Retinal pigment epithelial cell (primary cell): ENCODE measurements around the gene MTHFD1L.

Experiments
- DNase-seq: peaks from one replicate; pipeline ENCODE4 v3.0.0-alpha.2; 2010; ENCODE audit warnings: low read depth
- H3K4me3 ChIP-seq: 2 replicates; pipeline ENCODE4 v1.5.1; 2011; ENCODE audit warnings: mild to moderate bottlenecking, low read length, control low read depth, moderate library complexity
- TF ChIP-seq, protein P1 (sequence below): conservative IDR thresholded peaks from 2 replicates; pipeline ENCODE4 v1.5.1; 2011; ENCODE audit warnings: low read depth, low read length, control low read depth, inconsistent platforms

Gene MTHFD1L

DNA sequence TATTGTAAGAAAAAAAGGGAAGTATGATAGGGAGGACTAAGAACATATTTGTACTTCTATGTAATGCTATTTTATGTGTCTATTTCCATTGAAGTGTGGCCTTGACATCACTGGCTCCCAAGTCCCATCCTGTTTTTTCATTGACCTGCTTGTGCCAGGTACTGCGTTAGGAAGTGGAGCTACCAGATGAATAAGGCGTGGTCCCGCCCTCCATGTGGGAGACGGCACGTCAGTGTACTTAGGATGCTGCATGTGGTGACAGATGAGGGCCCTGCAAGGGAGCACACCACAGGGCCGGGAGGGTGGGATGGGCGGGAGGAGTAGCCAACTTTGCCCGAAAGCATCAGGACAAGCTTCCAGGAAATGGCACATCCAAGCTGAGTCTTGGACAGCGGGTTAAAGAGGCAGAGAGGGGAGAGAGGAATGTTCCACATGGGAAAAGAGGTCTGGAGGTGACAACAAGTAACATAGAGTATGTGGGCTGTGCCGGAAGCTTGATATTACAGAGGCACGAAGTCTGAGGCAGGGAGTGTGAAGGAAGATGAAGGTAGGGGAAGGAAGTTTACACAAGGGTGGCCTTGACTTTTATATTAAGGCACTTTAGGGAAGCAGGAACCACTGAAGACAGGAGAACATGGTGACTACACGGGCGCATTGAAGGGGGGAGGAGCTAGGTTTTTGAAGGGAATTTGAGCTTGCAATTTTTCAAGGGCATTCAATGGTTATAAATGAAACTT is 140.6 kb downstream of the MTHFD1L start:
- no peak for DNase-seq

DNA sequence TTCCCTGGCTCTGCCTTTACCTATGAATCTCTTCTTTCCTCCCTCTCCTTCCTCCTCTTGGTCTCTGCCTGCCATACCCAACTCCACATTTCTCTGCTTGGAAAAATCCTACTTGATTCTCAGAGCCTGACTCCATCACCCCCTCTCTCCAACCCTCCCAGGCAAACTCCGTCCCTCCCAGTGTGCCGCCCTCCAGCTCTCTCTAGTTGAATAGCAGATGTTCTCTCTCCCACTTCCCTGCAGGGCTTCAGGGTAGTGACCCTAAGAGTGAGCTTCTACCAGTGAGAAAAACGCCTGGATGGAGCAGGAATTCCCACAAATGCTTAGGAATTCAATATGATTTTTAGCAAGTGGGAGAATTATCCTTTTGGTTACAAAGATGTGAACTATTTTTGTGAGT is 141.6 kb downstream of the MTHFD1L start:
- H3K4me3 ChIP-seq: no peak overlapping the region
- DNase-seq: no peak
- TF ChIP-seq, protein P1, sequence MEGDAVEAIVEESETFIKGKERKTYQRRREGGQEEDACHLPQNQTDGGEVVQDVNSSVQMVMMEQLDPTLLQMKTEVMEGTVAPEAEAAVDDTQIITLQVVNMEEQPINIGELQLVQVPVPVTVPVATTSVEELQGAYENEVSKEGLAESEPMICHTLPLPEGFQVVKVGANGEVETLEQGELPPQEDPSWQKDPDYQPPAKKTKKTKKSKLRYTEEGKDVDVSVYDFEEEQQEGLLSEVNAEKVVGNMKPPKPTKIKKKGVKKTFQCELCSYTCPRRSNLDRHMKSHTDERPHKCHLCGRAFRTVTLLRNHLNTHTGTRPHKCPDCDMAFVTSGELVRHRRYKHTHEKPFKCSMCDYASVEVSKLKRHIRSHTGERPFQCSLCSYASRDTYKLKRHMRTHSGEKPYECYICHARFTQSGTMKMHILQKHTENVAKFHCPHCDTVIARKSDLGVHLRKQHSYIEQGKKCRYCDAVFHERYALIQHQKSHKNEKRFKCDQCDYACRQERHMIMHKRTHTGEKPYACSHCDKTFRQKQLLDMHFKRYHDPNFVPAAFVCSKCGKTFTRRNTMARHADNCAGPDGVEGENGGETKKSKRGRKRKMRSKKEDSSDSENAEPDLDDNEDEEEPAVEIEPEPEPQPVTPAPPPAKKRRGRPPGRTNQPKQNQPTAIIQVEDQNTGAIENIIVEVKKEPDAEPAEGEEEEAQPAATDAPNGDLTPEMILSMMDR: no peak

More for the DNA sequence above, 140.6 kb downstream of the MTHFD1L start:
- TF ChIP-seq, protein P1: no peak
- no peak overlapping the region for H3K4me3 ChIP-seq

DNA sequence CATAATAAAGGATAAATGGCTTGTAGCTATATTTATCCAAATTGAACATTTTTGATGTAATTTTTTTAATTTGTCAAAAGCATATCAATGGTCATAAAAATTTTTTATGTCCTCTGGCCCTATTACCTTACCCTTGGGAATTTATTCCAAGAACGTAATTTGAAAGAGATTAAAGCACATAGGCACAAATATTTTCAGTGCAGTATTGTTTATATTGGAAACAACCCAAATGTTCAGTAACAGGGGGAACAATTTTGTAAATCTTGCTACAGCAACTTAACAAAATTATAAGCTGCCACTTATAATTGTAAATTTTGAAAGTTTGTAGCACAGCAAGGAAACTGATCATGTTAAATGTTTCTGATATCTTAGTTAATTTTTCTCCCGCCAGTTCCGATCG is 142.4 kb downstream of the MTHFD1L start:
- TF ChIP-seq, protein P1: no peak
- no peak for DNase-seq
- no peak overlapping the region for H3K4me3 ChIP-seq

DNA sequence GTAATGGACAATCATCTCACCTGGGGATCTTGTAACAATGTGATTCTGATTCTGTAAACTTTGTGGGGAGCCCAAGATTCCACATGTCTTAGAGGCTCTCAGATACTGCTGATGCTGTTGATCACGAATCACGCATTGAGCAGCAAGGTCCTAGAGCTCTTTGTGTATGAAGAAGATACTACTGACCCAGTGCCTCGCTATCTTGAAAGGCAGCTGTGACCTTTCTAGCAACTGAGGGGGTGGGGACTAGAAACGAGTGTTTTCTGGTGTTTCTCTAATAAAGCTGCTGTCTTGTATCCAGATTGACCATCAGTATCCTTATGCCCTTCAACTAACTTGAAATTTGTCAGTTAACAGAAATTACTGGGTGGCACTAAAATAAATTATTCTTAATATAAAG is 142.9 kb downstream of the MTHFD1L start:
- H3K4me3 ChIP-seq: no peak overlapping the region
- no peak for DNase-seq
- TF ChIP-seq, protein P1: no peak

DNA sequence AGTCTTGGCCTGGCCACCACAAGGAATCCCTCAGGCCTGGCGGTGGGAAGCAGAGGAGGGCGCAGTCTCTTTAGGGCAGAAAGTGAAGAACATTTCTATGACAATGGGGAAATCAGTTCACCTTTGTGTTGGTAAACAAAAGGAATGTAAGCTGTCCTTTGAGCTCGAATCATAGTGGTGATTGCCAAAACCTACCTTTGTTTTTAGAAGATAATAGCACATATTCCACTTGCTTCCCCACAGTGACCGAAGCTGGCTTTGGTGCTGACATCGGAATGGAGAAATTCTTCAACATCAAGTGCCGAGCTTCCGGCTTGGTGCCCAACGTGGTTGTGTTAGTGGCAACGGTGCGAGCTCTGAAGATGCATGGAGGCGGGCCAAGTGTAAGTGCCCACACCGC is 144.1 kb downstream of the MTHFD1L start:
- H3K4me3 ChIP-seq: no peak overlapping the region
- TF ChIP-seq, protein P1: no peak
- DNase-seq: no peak

DNA sequence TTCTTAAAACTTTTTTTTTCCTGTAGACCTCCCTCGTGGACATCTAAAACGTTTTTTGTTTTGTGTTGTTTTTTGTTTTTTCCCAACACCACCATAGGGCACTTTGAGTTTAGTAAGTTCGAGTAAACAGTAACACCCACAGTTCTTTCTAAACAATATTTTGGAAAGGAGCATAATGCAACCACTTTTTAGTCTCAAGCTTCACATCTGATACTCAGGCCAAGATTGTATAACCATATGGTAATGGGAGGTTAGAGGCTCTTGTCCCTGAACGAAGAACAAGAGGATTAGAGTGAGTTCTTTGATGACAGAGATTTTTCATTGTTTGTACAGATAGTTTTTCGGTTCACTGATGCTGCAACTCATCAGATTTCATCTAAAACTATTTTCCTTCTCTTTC is 144.6 kb downstream of the MTHFD1L start:
- DNase-seq: no peak
- TF ChIP-seq, protein P1: no peak
- H3K4me3 ChIP-seq: no peak overlapping the region
